Endothelial cell of umbilical vein (primary cell): ENCODE data around the gene HRH2.

Source experiments
- CTCF ChIP-seq, 2 donors: IDR thresholded peaks; 1 replicate in 1 of 2; 2 replicates in 1 of 2; pipeline ENCODE4 v1.5.1; 2011; ENCODE audit warnings: low read length in 2 of 2, mild to moderate bottlenecking in 2 of 2, moderate library complexity in 2 of 2, control low read depth in 1 of 2, inconsistent platforms in 1 of 2, low read depth in 1 of 2; ENCODE audit not compliant: insufficient read depth in 1 of 2; ENCODE audit errors: extremely low read depth in 1 of 2
- EZH2 ChIP-seq: IDR thresholded peaks from 2 replicates; pipeline ENCODE4 v1.6.1; 2012; ENCODE audit warnings: borderline replicate concordance, low read depth, mild to moderate bottlenecking, moderate library complexity, low read length, inconsistent platforms; ENCODE audit not compliant: severe bottlenecking
- GATA2 ChIP-seq: IDR thresholded peaks from 2 replicates; pipeline ENCODE4 v1.7.0; 2011; ENCODE audit warnings: low read depth, mild to moderate bottlenecking, moderate library complexity, mixed read lengths, low read length; ENCODE audit not compliant: insufficient read length, insufficient read depth
- JUN ChIP-seq: IDR thresholded peaks from 2 replicates; pipeline ENCODE4 v1.6.1; 2011; ENCODE audit warnings: borderline replicate concordance, low read depth; ENCODE audit not compliant: insufficient read length, insufficient read depth
- POLR2A ChIP-seq: IDR thresholded peaks from 2 replicates; pipeline ENCODE4 v1.6.1; 2012; ENCODE audit warnings: low read depth, mild to moderate bottlenecking, control low read depth, low read length
- POLR2AphosphoS5 ChIP-seq: IDR thresholded peaks from 2 replicates; pipeline ENCODE4 v1.6.1; 2012; ENCODE audit warnings: low read depth, mild to moderate bottlenecking, control low read depth, low read length, moderate library complexity; ENCODE audit not compliant: insufficient read depth

- TF ChIP-seq CTCF (IDR thresholded peaks at IDR 0.05; ENCODE audit: extremely low read depth in 1 of 2, insufficient read depth in 1 of 2, low read depth in 1 of 2, low read length in 2 of 2) (no peak), EZH2 (no peak), POLR2A (no peak), POLR2AphosphoS5 (no peak), JUN (no peak), GATA2 (no peak)
These were observed 19.7 kb downstream of the HRH2 start for GRCh38 chr5:175677571-175677970.
